ENCODE data around the gene TTI1. TPM values are rescaled to one million over a fixed set of nuclear protein-coding genes. Genes with fewer than 3 reads are reported as not detected.

TTI1 gene
- total and polyA plus RNA-seq, 2 experiments from 2014 or later: 17.8 to 56.4 TPM

- Mint-ChIP-seq H3K4me3 (no peak overlapping the region), H3K36me3 (ENCODE audit: low read depth) (peaks cover 46% of the 10 kb centered on the region)
Measured at GRCh38 chr20:38076548-38076947, 43.3 kb upstream of the TTI1 start.

More at GRCh38 chr20:38076548-38076947, 43.3 kb upstream of the TTI1 start:
- Histone ChIP-seq H4K20me1 (replicated peaks; ENCODE audit: insufficient read depth) (peaks cover 27% of the 10 kb centered on the region), H3K4me1 (ENCODE audit: insufficient read depth) (no peaks in the 10 kb centered on the region), H3K9me2 (ENCODE audit: insufficient read depth) (no peaks in the 10 kb centered on the region), H3K27me3 (ENCODE audit: insufficient read depth) (no peaks in the 10 kb centered on the region), H3K4me2 (no peak overlapping the region), H3K27ac (ENCODE audit: low read depth) (no peak overlapping the region), H3K4me3 (no peak overlapping the region), H2AFZ (no peak overlapping the region), H3F3A (replicated peaks; ENCODE audit: low read depth) (no peaks in the 10 kb centered on the region), H3K79me2 (replicated peaks; ENCODE audit: insufficient read depth) (peaks cover 50% of the 10 kb centered on the region), H3K36me3 (ENCODE audit: insufficient read depth) (0 out of 2 replicates have a peak, but pooled peaks cover 3% of the 10 kb centered on the region)
- peaks cover 2% of the 10 kb centered on the region for H3K27me3 Mint-ChIP-seq (ENCODE audit: insufficient read depth, low read depth, poor library complexity)
- no peak overlapping the region for H3K27ac Mint-ChIP-seq
- ATAC-seq (no peak), DNase-seq (ENCODE audit: low spot score) (no peak)
- peaks cover 12% of the 10 kb centered on the region for H3K4me1 Mint-ChIP-seq
- H3K9me3 Mint-ChIP-seq: no peaks in the 10 kb centered on the region
- TF ChIP-seq STAT1 (IDR thresholded peaks at IDR 0.05; ENCODE audit: unreplicated experiment) (no peak), POLR2AphosphoS5 (IDR thresholded peaks at IDR 0.05; ENCODE audit: low read depth) (no peak), CREB1 (CRISPR knock-in tag; IDR thresholded peaks at IDR 0.05; ENCODE audit: low read depth) (no peak), JUNB (IDR thresholded peaks at IDR 0.05; ENCODE audit: unreplicated experiment) (no peak), EZH2 (IDR thresholded peaks at IDR 0.05; ENCODE audit: low read depth, unreplicated experiment) (no peak), EZH2phosphoT487 (IDR thresholded peaks at IDR 0.05; ENCODE audit: unreplicated experiment) (no peak), REST (IDR thresholded peaks at IDR 0.05; ENCODE audit: unreplicated experiment) (no peak), NANOG (IDR thresholded peaks at IDR 0.05; ENCODE audit: borderline replicate concordance) (no peak), ZNF114 (CRISPR knock-in tag; IDR thresholded peaks at IDR 0.05) (no peak), ZNF462 (CRISPR knock-in tag; IDR thresholded peaks at IDR 0.05) (no peak), ETS1 (IDR thresholded peaks at IDR 0.05) (no peak), ZNF331 (CRISPR knock-in tag; IDR thresholded peaks at IDR 0.05; ENCODE audit: low read depth) (no peak)
- TF ChIP-seq, protein P1, sequence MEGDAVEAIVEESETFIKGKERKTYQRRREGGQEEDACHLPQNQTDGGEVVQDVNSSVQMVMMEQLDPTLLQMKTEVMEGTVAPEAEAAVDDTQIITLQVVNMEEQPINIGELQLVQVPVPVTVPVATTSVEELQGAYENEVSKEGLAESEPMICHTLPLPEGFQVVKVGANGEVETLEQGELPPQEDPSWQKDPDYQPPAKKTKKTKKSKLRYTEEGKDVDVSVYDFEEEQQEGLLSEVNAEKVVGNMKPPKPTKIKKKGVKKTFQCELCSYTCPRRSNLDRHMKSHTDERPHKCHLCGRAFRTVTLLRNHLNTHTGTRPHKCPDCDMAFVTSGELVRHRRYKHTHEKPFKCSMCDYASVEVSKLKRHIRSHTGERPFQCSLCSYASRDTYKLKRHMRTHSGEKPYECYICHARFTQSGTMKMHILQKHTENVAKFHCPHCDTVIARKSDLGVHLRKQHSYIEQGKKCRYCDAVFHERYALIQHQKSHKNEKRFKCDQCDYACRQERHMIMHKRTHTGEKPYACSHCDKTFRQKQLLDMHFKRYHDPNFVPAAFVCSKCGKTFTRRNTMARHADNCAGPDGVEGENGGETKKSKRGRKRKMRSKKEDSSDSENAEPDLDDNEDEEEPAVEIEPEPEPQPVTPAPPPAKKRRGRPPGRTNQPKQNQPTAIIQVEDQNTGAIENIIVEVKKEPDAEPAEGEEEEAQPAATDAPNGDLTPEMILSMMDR (conservative IDR thresholded peaks at IDR 0.05; ENCODE audit: low read depth in 2 of 2): no peak
